Subcutaneous adipose tissue (tissue), 4 donors: ENCODE measurements around the gene WLS. TPM values are rescaled to one million over a fixed set of nuclear protein-coding genes. Genes with fewer than 3 reads are reported as not detected.

Source experiments
- CTCF ChIP-seq: fragments of 450-650 bp; IDR thresholded peaks from one replicate; pipeline ENCODE4 v1.5.1; 2016; ENCODE audit warnings: low read depth, mild to moderate bottlenecking, control low read depth, antibody characterized with exemption, moderate library complexity
- total RNA-seq, 4 donors: library from RNA; depleted of rRNA; stranded (reverse); fragments of >200 nt; gene quantifications; one replicate each; pipeline ENCODE4 v1.1.0, GENCODE V29; 2016

Gene WLS
- 10 to 100 TPM; 44.7 to 58.3 (median 51.5) TPM for total RNA-seq

DNA sequence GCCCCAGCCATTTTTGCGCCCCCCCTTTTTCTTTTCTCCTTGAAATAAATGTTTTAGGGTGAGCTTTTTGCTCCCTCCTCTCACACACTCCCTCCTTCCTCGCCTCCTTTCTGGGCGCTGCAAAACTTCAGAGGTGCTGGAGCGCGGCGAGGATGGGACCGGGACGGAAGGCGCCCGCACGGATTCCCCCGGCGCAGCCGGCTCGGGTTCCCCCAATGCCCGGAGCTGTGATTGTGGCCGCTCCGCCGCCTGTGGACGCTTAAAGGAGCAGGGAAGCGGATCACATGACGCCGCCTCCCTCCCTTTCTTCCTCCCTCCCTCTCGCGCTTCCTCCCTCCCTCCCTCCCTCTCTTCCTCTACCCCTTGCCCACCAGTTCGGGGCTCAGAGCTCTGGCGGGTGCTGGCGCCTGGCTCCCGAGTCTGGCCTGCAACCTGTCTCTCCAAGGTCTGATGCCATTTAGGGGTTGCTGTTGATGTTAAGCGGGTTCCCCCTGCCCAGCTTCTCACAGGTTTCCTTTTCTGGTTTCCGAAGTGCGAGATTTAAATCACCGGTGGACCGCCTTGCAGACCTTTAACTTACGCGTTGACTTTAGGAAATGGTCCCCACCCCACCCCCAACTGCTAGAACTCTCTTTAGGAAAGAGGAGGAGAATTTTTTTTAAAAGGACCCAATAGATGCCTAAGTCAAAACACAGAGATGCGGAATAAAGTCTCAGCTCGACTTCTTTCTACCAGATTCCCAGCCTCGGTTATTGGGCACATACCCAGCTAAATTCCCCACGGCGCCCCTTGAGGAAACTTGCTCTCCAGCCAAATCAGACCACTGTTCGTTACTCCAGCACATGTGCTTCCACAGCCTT is at the start of gene WLS:
Gene WLS, minus strand, starts transcription at position 235 of the 860 bp plus-strand sequence. Its CDS starts 224 bp downstream, at position 11.
- TF ChIP-seq CTCF = no peak

- no peak for TF ChIP-seq CTCF
Observed at GRCh38 chr1:68280286-68280685, 48.0 kb upstream of the WLS start.

DNA sequence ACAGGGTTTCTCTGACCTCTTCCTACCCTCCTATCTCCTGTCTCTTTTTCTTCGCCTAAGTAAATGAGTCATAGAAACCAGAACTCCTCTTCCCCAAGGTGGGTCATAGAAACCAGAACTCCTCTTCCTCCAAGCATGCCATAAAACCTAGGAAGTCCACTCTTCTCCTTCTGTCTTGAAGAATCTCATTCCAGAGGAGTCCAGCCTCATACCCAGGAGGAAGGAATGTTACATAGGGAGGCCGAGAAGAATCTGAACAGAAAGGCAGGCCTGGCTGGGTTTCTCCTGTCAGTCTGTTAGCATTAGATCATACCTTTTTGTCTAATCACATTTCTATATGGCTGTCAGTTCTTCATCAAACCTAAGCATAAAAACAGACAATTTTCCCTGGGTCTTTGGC is 47.5 kb upstream of the WLS start:
- TF ChIP-seq CTCF = no peak

GRCh38 chr1:68278221-68278620 is 45.9 kb upstream of the WLS start:
- TF ChIP-seq CTCF = no peak

- no peak for TF ChIP-seq CTCF
Observed at GRCh38 chr1:68276448-68276847, 44.1 kb upstream of the WLS start.

DNA sequence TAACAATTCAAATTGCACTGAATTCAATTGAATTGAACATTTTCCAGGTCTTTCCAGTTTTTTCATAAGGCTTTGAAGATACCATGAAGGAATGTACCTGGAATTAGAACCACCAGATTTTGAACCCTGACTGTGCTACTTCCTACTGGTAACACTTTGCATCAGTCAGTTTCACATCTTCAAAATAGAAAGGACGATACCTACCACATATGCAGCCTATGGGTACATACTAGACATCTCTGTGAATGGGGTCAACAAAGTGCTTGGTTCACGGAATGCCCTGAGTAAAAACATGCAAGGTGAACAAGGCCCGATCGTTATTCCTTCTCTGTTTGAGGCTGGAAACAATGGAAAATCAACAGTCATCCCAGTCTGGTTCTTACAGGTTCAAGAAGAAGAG is 41.2 kb upstream of the WLS start:
- no peak for TF ChIP-seq CTCF

- no peak for TF ChIP-seq CTCF
Observed at GRCh38 chr1:68271596-68271995, 39.3 kb upstream of the WLS start.
